ENCODE measurements around the gene IPCEF1.
A peak's percentile ranks its signal among the peaks of the same experiment; 100 is the strongest.

Gene IPCEF1

DNA sequence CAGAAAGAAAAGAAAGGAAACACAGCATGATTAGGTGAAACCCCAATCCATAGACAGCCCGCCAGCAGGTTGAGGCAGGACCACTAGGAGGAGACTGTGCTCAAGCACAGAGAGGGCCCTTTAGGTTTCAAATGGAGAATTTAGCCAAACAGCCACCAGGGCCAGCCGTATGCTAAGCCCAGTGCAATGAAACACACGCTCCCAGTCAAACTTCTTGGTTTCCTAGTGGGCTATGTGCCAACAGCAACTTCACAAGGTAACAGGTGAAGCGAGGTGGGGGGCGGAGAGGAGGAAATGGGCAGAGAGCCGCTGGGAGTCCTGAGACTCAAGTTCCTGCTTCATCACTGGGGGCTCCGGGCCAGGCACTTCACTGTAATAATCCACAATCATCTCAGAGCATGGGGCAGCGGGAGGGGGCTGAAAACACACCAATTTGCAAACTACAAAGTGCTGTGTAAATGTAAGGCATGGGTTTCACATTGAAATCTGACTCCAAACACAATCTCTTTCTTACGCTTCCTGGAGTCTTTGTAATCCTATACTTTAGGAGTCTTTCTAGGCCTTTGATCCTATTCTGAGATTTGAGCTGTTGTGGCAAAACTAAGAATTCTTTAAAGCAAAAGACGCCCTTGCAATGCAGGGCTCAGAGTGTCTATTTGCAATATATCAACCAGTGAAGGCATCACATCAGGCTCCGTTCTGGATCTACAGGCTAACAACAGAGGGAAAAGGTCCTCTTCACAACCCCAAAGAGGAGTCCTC lies 200.3 kb downstream of the IPCEF1 start:
- DNase-seq: peak; percentile 29

DNA sequence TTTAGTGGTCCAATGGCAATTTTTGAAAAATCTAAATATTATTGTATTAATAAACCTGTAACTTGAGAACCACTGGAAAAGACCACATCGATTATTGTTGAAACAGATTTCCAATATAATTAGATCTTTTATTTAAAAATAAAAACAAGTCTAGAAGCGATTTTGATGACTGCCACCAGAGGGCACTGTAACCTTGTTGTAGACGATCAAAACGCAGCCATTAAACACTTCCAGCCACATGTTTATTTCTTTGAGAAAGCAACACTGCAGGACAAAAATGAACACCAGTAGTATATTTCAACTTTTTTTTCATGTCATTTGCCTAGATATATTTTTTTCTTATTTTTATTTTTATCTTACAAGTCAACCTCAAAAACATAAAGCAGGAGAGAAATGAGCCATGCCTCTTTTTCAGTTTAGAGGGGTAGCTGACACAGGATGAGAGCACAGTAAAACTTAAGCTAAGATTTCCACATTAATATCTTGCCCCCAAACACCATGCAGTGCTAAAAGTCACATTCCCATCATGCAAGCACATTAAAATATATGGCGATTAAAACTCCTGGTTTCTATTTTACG lies 202.1 kb downstream of the IPCEF1 start:
- peak; percentile 73 for DNase-seq

DNA sequence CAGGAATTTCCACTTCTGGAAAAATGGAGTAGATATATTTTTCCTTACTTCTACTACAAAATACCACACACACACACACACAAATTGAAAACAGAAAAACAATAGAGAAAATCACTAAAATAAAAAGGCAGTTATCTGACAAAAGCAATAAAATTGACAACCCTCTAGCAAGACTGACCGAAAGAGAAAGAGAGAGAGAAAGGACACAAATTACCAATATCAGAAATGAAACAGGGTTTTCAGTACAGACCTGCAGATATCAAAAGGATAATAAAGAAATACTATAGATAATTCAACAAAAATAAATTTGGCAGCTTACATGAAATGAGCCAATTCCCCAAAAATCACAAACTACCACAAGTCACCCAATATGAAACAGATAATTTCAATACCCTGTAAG lies 212.8 kb downstream of the IPCEF1 start:
- DNase-seq: no peak

DNA sequence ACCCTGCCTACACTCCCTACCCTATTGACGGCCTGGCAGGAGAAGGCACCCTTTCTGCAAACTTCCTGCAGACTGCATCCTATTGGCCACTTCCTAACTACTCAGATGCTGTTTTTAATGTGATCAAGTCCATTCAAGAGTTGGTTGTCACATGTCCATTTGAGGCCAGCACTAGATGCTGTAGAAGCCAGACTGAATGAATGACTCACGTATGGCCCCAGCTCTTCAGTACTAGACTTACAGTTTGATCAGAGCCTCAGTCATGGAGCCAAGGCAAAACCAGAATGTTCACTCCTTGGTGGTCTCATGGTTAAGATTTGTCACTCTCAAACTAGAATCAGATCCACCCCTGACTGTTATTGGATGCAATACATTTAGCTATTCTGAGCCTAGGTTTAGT lies 215.9 kb downstream of the IPCEF1 start:
- no peak for DNase-seq

DNA sequence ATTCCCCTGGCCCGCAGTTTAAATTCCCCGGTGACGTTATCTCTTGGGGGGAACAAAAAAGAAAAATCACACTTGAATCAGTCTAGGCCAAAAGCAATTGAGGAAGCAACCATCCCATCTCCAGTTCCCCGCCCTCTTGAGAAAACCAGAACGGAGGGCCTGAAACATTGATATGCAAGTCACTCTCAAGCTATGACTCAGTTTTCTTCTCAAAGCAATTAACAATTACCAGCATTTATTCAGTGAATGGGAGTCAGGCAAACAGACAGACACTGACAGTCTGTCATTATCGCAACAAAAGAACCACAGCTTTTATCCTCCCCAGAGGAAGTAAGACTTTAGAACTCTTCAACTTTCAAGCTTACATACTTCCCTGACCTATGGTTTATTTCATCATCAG lies 216.7 kb downstream of the IPCEF1 start:
- no peak for DNase-seq

DNA sequence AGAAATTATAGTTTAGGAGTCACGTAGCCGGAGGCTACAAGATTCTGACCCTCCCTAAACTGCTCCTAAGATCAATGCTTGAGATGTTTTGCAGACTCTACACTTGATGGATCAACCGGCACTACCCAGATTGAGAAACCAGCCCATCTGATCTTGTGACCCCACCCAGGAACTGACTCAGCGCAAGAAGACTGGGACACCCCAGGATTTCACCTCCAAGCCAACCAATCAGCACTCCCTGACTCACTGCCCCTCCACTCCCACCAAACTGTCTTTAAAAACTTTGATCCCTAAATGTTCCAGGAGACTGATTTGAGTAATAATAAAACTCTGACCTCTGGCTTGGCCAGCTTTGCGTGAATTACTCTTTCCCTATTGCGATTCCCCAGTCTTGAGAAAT lies 217.8 kb downstream of the IPCEF1 start:
- no peak for DNase-seq

DNA sequence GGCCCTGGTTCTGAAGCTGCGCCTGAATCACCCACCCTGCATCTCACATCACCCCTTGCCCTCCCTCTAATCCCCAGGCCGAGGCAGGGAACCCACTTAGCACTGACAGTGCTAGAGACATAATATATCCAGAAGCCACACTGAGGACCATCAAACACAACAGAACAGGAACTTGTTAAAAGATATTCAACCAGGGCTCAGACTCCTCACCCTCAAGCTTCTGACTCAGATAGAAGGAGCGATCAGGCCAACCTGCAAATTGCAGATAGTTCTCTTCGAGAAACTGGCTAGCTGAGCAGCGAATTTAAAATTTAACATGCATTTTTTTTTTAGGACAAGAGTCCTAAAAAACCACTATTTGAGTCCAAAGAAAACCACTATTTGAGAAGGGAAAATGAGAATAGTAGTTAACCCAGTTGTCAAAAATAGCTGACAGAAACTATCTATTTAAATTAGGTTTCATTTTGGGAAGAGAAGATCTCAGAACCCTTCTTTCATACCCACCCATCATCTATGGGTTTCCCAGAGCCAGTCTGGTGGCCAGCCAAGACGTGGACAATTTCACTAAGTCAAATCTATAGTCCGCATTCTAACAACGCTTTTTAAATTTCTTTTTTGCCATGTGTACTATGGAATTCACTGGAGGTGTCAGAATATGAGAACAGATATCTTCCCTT lies 222.0 kb downstream of the IPCEF1 start:
- no peak for DNase-seq

DNA sequence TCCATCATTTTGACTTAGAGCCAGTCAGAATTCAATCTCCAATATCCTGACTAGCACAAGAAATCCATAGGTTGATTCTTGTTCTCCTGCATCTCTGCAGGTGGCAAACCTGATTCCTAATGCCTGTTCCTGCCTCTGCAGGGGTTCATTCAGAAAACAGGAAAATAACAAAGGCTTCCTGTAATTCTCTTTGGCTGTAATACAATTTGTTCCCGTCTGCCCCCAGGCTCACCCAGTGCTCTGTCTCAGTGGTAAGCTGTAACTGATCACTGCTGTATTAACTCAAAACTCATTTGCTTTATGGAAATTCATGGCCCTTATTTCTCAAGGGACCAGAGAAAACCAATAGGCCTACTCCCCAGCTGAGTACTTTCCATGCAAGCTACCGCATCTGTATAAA lies 228.9 kb downstream of the IPCEF1 start:
- no peak for DNase-seq

DNA sequence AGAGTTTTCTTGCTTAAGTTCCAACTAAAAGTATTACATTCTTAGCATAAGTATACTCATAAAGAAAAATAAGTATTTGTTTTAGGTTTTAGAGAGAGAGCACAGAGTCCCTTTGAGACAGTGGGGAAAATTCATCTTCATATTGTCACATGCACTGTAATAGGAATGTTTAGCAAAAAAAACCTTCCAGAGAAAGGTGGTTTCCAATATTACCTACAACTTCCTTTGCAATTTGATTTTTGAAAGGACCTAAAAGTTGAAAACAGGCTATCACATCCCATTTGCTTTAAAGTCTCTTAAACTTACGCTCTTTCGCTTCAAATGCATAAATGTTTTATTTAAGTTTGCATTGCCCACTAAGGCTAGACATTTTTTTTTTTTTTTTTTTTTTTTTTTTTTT lies 231.2 kb downstream of the IPCEF1 start:
- no peak for DNase-seq

DNA sequence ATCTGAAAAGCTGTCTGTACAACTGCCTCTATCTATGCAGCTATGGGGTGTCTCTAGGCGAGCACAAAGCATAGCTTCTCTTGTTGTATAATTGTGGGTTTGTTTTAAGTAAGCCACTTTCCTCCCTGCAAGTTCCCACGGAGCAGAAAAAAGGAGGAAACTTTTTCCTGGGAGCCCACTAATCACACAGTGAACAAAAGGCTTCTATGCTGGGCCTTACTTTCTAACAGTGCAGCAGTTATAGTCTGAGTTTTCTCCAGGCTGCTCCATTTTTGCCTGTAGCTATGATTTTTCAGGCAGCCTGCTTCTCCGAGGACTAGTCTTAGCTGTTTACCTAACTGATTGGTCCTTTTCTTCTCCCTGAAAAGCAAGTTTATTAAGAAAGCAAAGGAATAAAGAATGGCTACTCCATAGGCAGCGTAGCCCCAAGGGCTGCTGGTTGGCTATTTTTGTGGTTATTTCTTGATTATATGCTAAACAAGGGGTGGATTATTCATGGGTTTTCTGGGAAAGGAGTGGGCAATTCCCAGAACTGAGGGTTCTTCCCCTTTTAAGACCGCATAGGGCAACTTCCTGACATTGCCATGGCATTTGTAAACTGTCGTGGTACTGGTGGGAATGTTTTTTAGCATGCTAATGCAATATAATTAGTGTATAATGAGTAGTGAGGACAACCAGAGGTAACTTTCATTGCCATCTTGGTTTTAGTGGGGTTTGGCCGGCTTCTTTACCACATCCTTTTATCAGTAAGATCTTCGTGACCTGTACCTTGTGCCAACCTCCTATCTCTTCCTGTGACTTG lies 233.2 kb downstream of the IPCEF1 start:
- DNase-seq: no peak

DNA sequence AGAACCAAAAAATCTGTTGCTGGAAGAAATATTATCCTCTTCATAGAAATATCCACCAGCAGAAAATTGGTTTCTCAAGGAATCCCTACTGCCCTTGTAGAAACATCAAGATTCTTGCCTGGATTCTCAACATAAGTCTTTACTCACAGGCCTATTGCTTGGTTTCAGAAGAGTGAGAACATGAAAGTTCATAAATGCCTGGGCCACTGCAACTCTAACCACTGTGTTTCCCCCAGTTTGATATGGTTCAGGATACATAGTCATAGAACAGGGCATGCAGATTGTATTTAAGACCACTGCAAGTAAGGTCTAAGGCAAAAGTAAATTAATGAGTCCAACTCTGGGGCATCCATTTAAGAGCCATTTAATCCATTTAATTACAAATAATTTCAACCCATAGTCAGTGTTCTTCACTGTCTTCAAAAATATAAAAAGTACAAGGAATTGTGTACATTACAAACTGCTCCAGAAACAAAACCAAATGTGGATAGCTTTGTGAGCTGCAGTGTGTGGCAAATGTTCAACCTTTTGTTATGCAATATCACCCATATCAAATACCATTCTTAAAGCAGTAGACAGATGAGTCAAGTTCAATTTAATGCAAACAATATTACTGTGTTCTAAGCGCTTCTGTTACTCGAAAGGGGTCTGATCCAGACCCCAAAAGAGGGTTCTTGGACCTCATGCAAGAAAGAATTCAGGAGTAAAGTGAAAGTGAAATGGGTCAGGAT lies 234.2 kb downstream of the IPCEF1 start:
- DNase-seq: no peak

DNA sequence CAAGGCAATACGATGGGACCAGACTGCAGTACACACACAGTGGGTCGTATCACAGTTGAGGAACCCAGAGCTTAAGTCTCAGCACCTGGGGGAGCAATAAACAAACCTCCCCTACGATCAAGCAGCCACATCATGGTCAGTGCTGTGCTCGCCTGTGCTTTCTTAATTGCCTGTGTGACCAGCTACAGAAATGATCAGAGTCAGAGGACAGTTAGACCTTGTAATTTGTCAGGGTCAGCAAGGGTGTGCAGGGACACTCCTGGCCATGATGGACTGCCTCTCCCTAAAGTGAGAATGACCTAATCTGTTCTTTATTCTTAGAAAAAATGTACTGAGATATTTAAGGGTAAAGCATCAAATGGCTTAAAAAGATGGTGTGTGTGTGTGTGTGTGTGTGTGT lies 239.1 kb downstream of the IPCEF1 start:
- no peak for DNase-seq

DNA sequence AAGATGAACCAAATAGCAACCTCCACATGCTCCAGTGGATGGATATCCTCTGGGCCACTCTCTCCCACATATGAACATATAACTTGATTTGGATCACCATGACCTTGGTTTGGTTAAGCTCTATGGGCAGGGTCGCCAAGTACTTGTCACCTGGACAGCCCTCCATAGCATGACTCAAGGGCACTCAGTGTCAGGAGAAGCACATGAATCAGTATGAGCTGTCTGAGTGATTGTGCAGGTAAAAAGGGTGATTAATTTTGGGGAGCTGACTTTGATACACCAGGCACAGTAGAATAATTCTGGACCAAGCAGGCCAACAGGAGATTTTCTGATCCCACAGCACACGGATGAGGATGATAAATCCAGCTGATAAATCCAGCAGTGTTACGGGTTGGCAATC lies 243.2 kb downstream of the IPCEF1 start:
- DNase-seq: no peak

DNA sequence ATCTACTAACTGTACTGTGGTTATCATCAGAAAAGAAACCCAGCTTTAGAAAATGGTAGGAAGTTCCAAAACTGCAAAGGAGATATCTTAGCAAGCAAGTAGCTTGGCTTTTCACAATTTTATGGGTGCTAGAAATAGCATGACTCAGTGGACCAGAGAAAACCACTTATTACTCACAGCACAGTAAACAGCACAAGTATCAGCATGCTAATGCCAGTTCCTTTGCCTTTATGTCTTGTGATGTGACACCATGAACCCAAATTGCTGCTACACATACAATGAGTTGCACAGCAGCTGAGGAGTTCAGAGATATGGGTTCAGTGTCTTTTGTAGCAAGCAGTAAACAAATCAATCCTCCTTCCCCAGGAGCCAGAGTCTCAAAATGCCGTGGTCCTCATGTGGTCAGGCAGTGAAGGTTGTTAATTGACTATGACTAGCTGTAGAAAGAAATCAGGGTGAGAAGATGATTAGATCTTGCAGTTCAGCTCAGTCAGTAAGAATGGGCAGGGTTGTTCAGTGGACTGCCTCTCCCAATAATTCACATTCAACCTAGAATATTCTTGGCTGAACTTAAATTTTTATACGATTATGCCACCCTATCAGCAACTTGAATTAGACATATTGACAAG lies 244.3 kb downstream of the IPCEF1 start:
- DNase-seq: no peak

DNA sequence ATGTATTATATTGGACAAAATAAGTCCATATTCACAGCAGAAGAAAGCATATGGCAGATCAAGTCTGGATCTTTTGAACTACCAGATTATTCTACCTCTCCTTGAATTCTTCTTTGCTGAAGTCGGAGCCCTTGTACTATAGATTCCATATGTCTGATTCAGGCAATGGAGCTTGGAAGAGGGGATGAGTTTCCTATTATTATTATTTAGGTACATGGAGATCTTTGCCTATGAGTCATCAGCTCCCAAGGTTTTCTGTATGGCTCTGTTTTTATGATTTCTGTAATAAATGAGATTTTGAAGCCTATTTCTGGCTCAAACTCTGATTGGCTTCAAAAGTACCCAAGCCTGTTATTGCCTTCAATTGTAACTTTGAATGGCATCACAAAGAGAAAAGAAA lies 245.6 kb downstream of the IPCEF1 start:
- DNase-seq: no peak

DNA sequence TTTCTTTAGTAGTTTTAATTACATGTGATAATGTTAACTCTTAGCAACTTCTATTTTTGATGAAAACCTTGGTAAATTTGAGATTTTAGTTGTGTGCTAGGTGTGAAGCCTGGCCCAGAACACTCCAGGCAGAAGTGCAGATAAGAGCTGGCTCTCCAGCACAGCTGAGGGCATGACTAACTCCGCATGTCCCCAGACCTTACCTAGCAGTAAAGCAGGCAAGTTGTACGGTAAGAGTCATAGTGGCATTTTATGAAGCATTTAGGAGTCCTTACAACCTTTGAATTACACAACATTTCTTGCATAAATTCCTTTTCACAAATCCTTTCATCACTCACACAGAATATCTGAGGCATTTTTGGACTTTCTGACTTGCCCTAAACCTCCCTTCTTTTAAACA lies 250.4 kb downstream of the IPCEF1 start:
- DNase-seq: no peak

Data from NCI-H2227 treated with DMSO at 0.1 percent for 48 hours (cell line).